ENCODE measurements around the gene UNCX.

UNCX gene

DNA sequence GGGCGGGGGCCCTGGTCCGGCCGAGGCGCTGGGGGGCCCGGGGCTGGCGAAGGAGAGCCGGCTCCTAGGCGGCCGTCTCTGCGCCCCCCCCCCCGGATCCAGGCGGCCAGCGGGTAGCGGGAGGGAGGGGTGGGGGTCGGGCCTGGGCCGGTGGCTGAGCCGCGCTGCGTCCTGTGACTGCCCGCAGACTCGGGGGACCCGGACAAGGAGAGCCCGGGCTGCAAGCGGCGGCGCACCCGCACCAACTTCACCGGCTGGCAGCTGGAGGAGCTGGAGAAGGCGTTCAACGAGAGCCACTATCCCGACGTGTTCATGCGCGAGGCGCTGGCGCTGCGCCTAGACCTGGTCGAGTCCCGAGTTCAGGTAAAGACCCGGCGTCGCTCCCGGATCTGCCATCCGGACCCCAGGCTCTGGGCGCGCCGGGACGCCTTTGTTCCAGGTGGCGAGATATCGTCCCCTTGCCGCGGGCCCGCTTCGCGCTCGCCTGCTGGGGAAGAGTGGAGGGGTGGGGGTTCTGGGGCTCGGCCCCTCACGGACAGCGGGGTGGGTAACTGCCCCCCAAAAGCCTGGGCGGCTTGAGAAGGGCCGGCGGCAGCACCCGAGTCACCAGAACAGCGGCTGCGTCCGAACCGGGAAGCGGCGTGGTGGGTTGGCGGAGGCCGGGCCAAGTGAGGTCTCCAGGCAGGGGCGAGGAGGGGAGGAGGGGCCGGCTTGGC is 819 bp downstream of the UNCX start:
- DNase-seq: no peak

DNA sequence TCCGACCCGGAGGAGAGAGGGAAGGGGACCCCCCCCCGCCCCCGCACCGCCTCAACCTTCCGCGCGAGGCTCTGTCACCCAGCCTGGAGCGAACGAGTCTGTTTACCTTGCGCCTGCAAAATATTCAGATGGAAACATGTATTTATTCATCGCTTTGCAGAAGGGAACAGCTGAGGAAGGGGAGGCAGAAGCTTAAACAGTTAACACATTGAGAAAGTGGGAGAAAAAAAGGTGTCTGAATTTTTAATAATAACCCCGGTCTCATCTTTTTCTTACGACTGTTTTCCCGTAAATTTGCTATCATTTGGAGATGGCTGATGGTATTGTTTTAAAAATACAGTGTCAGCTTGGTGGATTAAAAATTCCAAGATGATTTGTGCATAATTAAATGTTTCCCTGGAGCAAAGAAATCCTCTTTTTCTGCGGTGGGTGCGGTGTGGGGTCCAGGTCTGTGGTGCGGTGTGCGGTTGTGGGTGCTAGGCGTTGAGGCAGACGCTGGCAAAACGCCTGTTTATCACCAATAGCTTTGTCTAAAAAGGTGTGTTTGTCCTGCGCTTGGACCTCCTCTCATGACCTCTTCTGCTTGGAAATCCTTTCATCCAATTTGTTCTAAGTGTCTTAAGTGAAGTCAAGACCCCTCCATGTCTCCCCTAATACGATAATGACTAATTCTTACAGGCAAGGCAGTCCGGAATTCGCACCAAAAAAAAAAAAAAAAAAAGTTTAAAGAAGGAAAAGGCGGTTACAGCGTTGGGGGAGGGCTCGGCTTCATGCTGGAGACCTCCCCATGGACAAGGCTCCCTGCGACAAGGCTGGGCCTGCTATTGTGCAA is 1.6 kb downstream of the UNCX start:
- DNase-seq: no peak

DNA sequence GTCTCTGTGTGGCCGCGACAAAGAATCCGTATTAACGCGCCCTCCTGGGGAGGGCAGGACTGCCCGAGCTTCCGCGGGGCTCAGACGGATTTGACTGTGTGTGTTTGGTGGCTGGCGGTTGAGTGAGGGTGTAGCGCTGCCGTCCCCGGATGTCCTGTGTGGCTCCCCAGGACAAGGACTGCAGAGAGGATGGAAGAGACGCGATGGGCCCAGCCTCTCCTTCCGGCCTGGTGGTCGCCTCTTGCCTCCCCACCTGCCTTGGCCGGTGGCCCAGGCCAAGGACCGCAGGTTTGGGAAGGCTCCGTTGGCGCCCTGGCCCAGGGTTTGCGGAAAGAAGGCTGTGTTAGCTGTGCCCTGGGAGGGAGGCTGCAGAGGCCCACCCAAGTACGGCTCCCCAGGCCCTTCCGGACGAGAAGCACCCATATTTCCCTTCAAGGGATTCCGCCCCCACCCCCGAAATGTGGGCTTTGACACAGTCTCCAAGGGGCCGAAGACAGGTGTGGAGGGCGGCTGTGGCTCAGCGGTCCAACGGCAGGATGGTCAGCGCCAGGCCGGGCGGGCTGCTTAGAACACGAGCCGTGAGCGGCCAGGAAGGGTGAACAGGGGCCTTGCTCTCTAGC is 2.3 kb downstream of the UNCX start:
- no peak for DNase-seq

DNA sequence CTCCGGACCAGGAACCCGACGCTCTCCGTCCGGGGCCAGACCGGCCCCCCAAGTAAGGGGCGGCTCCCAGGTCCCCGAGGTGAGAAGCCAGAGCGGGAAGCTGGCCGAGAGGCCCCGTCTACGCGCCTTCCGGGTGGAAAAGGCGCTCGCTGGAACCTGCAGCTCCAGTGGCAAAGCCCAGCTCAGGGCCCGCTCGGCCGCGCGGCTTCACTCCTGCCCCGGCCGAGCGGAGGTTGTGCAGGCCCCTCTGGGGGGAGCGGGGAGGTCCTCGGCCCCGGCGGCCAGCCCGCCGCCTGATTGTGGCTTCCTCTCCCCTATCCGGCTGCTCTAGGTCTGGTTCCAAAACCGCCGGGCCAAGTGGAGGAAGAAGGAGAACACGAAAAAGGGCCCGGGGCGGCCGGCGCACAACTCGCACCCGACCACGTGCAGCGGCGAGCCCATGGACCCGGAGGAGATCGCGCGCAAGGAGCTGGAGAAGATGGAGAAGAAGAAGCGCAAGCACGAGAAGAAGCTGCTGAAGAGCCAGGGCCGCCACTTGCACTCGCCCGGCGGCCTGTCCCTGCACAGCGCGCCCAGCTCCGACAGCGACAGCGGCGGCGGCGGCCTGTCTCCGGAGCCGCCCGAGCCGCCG is 2.9 kb downstream of the UNCX start:
- DNase-seq: no peak

DNA sequence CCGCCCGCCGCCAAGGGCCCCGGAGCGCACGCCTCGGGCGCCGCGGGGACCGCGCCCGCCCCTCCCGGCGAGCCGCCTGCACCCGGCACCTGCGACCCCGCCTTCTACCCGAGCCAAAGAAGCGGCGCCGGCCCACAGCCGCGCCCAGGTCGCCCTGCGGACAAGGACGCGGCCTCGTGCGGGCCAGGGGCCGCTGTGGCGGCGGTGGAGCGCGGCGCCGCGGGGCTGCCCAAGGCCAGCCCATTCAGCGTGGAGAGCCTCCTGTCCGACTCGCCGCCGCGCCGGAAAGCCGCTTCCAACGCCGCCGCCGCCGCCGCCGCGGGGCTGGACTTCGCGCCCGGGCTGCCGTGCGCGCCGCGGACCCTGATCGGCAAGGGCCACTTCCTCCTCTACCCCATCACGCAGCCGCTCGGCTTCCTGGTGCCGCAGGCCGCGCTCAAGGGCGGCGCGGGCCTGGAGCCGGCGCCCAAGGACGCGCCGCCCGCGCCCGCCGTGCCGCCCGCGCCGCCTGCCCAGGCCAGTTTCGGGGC is 3.5 kb downstream of the UNCX start:
- DNase-seq: no peak

DNA sequence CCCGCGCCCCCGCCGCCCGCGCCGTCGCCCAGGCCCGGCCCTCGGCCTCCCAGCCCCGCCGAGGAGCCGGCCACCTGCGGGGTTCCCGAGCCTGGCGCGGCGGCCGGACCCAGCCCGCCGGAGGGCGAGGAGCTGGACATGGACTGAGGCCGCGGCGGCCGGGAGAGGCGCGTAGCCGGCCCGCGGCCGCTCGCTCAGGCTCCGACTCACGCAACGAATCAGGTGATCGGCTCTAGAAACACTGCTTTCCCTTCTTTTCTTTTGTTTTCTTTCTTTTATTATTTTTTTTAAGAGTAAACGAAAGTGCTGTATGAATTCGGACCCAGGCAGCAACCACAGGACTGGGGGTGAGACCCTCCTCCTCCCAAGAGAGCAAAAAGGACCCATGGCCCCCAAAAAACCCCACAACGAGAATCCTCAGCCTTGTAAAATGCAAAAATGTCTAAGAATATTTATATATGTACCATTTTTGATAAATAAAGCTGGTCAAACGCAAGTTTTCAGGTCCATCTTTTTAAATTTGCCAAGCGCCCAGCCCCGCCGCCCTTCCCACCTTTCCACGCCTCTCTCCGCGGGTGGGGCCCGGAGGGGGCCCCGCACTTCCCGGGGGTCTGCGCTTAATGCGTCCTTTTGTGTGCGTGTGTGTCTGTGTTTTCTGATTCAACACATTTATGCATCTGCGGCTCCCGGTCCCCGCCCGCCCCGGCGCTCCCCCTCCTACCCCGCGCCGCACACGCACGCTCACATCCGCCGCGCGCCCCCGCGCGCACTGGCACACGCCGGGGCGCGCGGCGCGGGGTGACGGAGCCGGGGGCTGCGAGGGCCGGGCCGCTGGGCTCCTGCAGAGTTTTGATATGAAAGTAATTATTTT is 4.4 kb downstream of the UNCX start:
- no peak for DNase-seq

DNA sequence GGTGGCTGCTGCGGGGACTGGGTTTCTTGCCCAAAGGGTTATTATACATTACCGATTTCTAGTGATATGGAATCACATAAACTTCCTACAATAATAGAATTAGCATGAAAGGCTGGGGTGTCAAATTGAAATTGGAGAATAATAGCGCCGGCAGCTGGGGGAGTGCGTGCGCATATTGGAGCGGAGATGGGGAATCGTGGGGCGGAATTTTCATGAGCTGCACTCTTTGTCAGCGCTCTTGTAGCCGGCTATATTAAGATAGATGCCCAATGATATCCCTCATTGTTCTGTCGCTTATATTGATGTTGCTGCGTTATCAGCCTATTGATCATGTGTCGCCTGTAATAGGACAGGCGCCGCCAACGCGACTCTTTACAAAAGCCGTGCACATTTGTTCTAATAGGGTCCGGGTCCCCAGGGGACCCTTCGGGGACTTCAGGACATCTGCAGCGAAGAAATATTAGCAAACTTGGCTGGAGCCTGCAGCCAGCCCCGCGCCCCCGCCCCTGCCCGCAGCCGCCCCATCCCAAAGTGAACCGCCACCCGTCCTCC is 5.1 kb downstream of the UNCX start:
- DNase-seq: no peak

DNA sequence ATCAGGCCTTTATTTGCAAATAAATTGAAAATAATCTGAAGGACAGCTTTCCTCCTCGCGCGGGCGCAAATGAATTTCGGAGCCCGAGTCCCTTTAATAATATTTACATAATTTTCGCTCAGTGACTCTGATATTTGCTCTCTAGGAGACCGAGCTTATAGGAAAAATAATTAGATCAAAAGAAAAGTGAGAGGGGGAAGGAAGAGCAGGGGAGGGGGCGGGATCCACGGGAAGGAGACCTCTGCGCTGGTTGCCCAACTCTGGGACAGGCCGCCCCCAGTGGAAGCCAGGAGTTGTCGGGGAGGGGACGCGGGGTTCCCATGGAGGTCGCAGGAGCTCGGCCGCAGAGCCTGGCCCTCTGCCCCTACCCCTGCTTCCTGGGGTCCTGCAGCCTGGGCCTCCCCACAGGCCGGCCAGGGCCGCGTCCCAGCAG is 5.8 kb downstream of the UNCX start:
- DNase-seq: no peak

DNA sequence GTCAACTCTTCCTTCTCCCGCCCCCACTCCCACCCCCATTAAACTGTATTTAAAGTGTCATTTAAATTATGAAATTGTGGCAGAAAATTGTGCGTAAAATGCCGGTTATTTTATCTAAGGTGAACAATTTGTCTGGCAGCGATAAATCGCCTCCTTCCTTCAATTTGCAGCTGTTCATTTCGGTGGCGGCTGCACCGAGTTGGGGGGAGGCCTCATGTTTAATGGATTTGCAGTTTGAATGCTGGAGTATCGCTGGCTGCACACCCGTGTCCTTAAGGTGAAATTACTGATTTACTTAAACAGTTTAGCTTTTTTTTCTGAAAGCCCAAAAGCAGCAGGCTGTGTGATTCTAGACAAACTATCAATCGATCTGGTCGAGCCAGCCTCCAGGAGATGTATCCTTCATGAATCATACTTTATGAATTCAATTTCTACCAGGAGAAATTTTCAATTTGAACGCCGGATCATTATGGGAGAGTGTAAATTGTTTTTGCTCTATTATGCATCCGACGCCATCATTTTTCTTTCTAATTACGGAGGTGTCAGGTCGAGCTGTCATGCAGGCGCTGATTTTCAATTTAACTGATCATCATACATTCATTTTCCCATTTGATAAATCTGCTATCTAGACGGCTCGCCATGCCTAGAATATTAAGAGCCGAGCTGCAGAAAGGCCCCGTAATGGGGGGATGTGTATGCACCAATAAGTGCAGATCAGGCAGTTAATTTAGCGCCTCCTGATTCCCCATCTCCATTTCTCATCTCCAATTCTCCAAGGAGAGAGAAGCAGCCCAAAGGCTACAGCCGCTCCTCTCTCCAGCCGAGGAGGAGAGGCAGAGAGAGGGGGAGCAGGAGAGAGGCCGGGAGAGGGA is 6.5 kb downstream of the UNCX start:
- DNase-seq: no peak

DNA sequence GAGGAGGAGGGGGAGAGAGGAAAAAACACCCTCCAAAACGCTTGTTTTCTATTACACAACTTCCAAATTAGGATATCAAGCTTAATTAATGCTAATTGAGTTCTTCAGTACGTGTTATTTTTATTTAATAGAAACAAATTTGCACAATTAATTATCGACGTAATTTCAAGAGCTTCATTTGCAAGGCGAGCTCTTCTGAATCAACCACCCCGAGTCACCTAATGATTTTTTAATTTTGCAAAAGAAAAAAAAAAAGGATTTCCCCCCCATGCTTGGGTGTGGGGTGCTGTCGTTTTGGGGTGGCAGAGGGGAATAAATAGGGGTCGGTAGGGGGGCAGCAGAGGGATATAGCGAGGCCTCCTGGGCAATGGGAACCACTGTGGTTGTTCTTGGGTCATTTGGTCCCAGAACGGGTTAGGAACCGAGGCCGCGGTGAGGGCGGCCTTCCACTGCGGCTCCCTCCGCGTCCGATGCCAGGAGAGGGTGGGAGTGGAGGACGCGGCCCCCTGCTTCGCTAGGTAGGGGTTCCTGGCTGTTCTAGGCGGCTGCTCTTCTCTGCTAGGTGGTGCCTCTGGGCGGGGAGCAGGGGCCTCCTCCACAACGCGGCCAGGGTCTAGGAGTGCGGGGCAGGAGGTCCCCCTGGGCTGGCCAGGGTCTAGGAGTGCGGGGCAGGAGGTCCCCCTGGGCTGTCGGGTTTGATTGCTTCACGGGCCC is 7.3 kb downstream of the UNCX start:
- no peak for DNase-seq

DNA sequence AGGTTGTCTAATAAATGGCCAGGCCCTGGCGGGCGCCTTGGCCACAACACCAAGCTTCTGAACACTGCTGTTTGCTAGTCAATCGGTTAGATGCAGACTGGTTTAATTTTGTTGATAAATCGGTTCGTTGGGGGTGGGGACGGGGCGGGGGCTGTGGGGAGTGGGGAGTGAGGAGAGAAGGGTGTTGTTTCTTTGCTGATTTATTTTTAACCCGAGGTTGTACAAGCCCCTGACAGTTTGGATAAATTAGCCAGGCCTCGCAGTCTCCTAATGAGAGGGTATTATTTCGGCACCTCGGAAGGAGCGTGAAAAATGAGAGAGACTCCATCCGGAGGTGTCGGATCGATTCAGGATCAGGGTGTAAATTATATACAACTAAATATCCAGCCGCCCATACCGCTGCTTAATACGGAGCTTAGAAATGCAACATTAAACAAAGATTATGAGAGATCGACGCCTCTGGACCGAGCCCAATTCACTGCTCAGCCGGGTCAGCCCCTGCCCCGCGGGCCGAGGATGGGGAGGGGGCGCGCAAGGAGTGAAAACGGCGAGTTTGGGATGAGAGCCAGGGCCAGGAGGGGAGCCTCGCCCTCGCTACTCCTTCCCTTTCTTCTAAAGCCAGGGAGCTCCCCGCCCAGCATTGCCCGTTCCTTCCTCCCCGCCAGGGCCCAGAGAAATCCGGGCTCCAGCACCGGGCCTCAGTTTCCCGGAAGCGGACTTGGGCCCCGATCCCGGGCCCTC is 8.0 kb downstream of the UNCX start:
- no peak for DNase-seq

DNA sequence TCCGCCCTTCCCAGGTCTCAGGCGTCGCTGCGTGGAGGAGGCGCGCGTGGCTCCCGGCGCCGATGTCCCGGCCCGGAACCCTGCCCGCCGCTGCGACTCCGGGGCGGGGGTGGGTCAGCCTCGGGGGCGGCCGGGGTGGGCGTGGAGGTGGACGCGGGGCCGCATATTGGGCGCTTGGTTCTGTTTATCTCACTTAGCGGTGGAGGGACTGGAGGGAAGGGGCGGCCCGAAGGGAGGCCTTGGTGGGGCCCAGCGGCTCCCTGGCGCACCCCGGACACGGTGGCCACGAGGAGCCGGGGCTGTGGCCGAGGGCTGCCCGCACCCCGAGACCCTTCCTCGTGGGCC is 8.6 kb downstream of the UNCX start:
- no peak for DNase-seq

DNA sequence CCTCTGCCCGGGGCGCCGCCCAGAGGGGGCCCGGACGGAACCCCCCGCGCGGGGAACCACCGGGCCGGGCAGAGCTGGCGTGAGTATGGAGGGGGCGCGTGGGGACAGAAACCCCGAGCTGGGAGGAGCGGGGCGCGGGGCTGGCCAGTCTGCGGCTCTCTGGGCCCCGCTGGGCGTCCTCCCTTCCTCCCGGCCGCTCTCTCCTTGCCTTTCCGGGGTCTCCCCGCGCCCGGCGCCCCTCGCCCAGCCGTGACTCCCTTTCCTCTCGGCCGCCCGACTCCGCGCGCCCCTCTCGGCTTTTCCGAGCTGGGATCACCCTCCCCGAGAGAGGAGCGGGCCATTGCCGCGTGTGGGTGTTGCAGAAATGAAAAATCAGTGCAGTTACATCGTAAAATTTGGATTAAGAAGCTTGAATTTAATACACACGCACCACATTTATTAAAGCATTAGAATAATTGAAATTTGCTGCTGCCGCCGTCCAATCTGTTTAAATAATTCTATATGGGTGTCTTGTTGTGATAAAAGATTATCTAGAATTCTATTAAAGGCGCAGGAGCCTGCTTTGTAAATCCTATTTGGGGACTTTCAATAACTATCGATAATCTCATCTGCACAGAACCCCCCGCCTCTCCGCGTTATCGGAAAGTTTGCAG is 9.1 kb downstream of the UNCX start:
- DNase-seq: no peak

DNA sequence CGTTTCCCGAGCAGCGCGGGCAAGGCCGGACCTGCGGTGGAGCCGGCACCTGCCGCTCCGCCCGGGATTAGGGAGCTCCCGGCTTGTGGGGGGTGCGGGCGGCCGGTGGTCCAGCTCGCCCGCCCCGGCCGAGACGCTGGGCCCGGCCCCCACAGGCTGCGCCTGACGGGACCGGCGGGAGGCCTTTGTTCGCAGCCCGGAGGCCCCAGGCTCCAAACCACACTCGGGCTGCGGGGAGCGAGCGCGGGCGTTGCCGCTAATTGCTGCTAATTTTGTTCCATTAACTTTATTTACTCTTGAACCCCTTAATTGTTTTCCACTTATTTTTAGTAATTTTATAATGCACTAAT is 9.6 kb downstream of the UNCX start:
- no peak for DNase-seq

DNA sequence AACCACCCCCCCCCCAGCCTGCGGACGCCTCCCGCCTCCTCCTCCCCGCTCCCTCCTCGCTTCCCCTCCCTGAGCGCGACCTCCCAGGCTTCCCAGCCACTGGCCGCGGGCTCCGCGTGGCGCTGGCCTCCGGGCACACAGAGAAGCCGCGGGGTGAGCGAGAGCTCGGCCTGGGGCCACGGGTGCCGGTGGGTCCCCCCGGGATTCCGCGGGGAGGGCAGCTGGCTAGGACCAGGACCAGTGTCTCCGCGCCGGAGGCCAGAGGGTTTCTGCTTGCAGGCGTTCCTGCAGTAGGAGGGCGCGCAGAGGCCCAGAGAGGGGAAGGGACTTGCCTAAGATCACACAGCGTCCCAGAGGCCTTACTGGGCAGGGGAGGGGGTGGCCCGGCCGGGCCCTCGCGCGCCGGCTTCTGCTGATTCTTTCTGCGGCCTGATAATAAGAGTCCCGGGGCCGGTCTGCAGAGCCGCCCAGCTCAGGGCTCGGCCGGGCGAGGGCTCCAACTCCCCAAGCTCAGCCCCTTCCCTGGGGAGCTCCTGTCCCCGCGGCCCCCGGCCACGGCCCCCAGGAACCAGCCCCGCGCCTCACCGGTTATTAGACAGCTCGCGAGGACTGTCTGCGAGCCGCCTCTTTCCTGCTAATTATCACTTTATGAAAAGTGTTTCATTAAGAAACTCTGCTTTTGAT is 10.1 kb downstream of the UNCX start:
- no peak for DNase-seq

DNA sequence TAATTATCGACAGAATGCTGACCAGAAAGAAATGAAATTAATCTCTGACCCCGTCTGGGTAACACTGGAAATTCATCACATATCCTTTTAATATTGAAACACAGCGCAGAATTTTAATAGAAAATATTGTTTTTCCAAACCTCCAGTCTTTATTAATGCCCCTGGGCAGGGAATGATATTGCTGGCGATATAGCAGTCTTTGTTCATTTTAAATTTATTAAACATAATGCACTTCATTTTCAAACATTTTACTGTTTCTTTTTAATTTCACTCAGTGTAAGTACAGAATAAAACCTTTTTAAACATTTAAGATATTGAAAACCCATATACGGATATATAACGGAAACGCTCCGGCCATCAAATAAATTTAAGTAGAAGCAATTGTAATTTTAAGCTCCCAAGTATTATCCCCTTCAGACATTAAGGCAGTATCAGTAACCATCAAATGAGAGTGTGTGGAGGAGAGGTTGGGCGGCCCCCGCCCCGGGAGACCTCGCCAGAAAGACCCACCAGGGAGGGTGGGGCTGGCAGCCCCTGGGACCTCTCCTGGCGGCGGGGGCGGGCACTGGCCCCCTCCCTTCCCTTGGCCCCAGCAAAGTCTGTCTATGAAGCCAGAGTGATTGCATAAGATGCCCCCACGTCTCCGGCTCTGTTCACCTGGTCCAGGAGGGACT is 10.8 kb downstream of the UNCX start:
- DNase-seq: no peak

DNA sequence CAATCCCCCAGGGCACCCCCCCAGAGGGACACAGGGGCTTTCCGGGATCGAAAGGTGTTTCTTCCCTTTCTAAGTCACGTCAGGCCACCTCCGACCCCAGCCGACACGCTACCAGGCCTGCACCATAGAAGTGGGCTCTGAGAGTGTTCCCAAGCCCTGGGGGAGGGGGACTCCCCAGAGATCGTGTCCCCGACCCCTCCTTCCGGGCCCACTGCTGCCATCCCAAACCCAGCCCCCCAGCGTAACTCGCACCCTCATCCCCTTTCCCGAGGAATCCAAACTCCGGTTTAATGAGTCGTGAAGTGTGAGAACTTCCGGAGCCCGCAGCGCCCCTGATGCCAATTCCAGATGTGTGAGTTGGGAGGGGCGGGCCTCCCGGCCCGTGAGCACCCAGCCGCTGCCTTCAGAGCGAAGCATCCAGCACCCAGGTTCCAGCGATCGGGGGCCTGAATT is 11.3 kb downstream of the UNCX start:
- DNase-seq: no peak

Data from activated T-cell treated with anti-CD3 and anti-CD28 coated beads, Interleukin-2, amount 50 U/mL, for 1 hour (primary cell).